SK-N-SH treated with all-trans-retinoic acid at 6 μM for 48 hours (cell line): ENCODE data around the gene EVX1.

Experiments
- ATAC-seq: fragments of 200-7000 bp; cut with Tn5 transposase; 3 replicates; pipeline ENCODE4 v1.9.1; 2020; ENCODE audit warnings: mild to moderate bottlenecking, moderate library complexity
- CREB5 ChIP-seq: fragments of 250-450 bp; sonication (Bioruptor Pico); IDR thresholded peaks from 2 replicates; pipeline ENCODE4 v1.5.1; 2020; ENCODE audit warnings: low read depth, mild to moderate bottlenecking, moderate library complexity
- CSDC2 ChIP-seq: fragments of 250-450 bp; sonication (Bioruptor Pico); IDR thresholded peaks from 2 replicates; pipeline ENCODE4 v1.5.0; 2020; ENCODE audit warnings: mild to moderate bottlenecking, moderate library complexity
- ESRRG ChIP-seq: fragments of 250-450 bp; sonication (Bioruptor Pico); IDR thresholded peaks from 2 replicates; pipeline ENCODE4 v1.6.1; 2021; ENCODE audit warnings: mild to moderate bottlenecking
- GLIS3 ChIP-seq: fragments of 250-450 bp; sonication (Bioruptor Pico); IDR thresholded peaks from 2 replicates; pipeline ENCODE4 v1.5.0; 2020; ENCODE audit warnings: mild to moderate bottlenecking, moderate library complexity
- ISL1 ChIP-seq: fragments of 250-450 bp; sonication (Bioruptor Pico); IDR thresholded peaks from 2 replicates; pipeline ENCODE4 v2.1.2; 2022; ENCODE audit warnings: mild to moderate bottlenecking, moderate library complexity
- OSR1 ChIP-seq: fragments of 250-450 bp; sonication (Bioruptor Pico); IDR thresholded peaks from 2 replicates; pipeline ENCODE4 v1.8.0; 2022; ENCODE audit warnings: moderate library complexity, mild to moderate bottlenecking, inconsistent platforms
- RARB ChIP-seq: fragments of 250-450 bp; sonication (Bioruptor Pico); IDR thresholded peaks from 2 replicates; pipeline ENCODE4 v1.8.0; 2021; ENCODE audit warnings: mild to moderate bottlenecking, moderate library complexity
- TCF4 ChIP-seq: fragments of 250-450 bp; sonication (Bioruptor Pico); IDR thresholded peaks from 2 replicates; pipeline ENCODE4 v1.8.0; 2021; ENCODE audit warnings: mild to moderate bottlenecking, moderate library complexity, borderline replicate concordance
- TOX ChIP-seq: fragments of 250-450 bp; sonication (Bioruptor Pico); IDR thresholded peaks from 2 replicates; pipeline ENCODE4 v1.8.0; 2021; ENCODE audit warnings: mild to moderate bottlenecking, moderate library complexity, borderline replicate concordance
- TSHZ2 ChIP-seq: fragments of 250-450 bp; sonication (Bioruptor Pico); IDR thresholded peaks from 2 replicates; pipeline ENCODE4 v1.5.0; 2020; ENCODE audit warnings: mild to moderate bottlenecking, moderate library complexity
- ZFP3 ChIP-seq: fragments of 250-450 bp; sonication (Bioruptor Pico); IDR thresholded peaks from 2 replicates; pipeline ENCODE4 v1.5.0; 2020; ENCODE audit warnings: mild to moderate bottlenecking, moderate library complexity
- ZFP30 ChIP-seq: fragments of 450-650 bp; formaldehyde crosslinking; IDR thresholded peaks from 2 replicates; pipeline ENCODE4 v1.5.0; 2022; ENCODE audit warnings: mild to moderate bottlenecking, moderate library complexity
- ZNF565 ChIP-seq: fragments of 450-650 bp; formaldehyde crosslinking; conservative IDR thresholded peaks from 2 replicates; pipeline ENCODE4 v1.5.0; 2020; ENCODE audit warnings: low read depth, mild to moderate bottlenecking, moderate library complexity
- ZNF70 ChIP-seq: fragments of 450-650 bp; formaldehyde crosslinking; IDR thresholded peaks from 2 replicates; pipeline ENCODE4 v1.5.0; 2020; ENCODE audit warnings: mild to moderate bottlenecking, moderate library complexity
- TF ChIP-seq, protein P1 (sequence below): fragments of 250-450 bp; sonication (Bioruptor Pico); IDR thresholded peaks from 2 replicates; pipeline ENCODE4 v1.5.1; 2021; ENCODE audit warnings: mild to moderate bottlenecking, moderate library complexity
- TF ChIP-seq, protein P2 (sequence below): fragments of 250-450 bp; sonication (Bioruptor Pico); IDR thresholded peaks from 2 replicates; pipeline ENCODE4 v1.8.0; 2020; ENCODE audit warnings: mild to moderate bottlenecking, moderate library complexity, borderline replicate concordance
- TF ChIP-seq, protein P3 (sequence below): fragments of 250-450 bp; sonication (Bioruptor Pico); IDR thresholded peaks from 2 replicates; pipeline ENCODE4 v1.8.0; 2021; ENCODE audit warnings: low read depth, mild to moderate bottlenecking, moderate library complexity, borderline replicate concordance

The EVX1 gene

GRCh38 chr7:27203365-27203953 is 39.1 kb upstream of the EVX1 start:
- ATAC-seq: no peak
- TF ChIP-seq CSDC2 (no peak), RARB (CRISPR knock-in tag) (no peak), TSHZ2 (CRISPR knock-in tag) (no peak), TCF4 (CRISPR knock-in tag) (no peak), ESRRG (CRISPR knock-in tag) (no peak)
- TF ChIP-seq, protein P1, sequence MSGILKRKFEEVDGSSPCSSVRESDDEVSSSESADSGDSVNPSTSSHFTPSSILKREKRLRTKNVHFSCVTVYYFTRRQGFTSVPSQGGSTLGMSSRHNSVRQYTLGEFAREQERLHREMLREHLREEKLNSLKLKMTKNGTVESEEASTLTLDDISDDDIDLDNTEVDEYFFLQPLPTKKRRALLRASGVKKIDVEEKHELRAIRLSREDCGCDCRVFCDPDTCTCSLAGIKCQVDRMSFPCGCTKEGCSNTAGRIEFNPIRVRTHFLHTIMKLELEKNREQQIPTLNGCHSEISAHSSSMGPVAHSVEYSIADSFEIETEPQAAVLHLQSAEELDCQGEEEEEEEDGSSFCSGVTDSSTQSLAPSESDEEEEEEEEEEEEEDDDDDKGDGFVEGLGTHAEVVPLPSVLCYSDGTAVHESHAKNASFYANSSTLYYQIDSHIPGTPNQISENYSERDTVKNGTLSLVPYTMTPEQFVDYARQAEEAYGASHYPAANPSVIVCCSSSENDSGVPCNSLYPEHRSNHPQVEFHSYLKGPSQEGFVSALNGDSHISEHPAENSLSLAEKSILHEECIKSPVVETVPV (CRISPR knock-in tag): no peak
- TF ChIP-seq, protein P2, sequence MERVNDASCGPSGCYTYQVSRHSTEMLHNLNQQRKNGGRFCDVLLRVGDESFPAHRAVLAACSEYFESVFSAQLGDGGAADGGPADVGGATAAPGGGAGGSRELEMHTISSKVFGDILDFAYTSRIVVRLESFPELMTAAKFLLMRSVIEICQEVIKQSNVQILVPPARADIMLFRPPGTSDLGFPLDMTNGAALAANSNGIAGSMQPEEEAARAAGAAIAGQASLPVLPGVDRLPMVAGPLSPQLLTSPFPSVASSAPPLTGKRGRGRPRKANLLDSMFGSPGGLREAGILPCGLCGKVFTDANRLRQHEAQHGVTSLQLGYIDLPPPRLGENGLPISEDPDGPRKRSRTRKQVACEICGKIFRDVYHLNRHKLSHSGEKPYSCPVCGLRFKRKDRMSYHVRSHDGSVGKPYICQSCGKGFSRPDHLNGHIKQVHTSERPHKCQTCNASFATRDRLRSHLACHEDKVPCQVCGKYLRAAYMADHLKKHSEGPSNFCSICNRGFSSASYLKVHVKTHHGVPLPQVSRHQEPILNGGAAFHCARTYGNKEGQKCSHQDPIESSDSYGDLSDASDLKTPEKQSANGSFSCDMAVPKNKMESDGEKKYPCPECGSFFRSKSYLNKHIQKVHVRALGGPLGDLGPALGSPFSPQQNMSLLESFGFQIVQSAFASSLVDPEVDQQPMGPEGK (CRISPR knock-in tag): no peak
- TF ChIP-seq, protein P3, sequence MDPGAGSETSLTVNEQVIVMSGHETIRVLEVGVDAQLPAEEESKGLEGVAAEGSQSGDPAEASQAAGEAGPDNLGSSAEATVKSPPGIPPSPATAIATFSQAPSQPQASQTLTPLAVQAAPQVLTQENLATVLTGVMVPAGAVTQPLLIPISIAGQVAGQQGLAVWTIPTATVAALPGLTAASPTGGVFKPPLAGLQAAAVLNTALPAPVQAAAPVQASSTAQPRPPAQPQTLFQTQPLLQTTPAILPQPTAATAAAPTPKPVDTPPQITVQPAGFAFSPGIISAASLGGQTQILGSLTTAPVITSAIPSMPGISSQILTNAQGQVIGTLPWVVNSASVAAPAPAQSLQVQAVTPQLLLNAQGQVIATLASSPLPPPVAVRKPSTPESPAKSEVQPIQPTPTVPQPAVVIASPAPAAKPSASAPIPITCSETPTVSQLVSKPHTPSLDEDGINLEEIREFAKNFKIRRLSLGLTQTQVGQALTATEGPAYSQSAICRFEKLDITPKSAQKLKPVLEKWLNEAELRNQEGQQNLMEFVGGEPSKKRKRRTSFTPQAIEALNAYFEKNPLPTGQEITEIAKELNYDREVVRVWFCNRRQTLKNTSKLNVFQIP: no peak

GRCh38 chr7:27203964-27204594 is 38.5 kb upstream of the EVX1 start:
- ATAC-seq: no peak
- TF ChIP-seq ZNF70 (CRISPR knock-in tag): no peak
- TF ChIP-seq ESRRG (CRISPR knock-in tag): no peak
- no peak for TF ChIP-seq ZNF565 (CRISPR knock-in tag)
- TF ChIP-seq ZFP30 (CRISPR knock-in tag): no peak
- TF ChIP-seq GLIS3 (CRISPR knock-in tag): no peak
- TF ChIP-seq TOX (CRISPR knock-in tag): no peak
- TF ChIP-seq OSR1 (CRISPR knock-in tag): no peak
- no peak for TF ChIP-seq TCF4 (CRISPR knock-in tag)
- no peak for TF ChIP-seq TSHZ2 (CRISPR knock-in tag)
- TF ChIP-seq ISL1 (CRISPR knock-in tag): no peak
- no peak for TF ChIP-seq CREB5
- TF ChIP-seq, protein P1 (CRISPR knock-in tag): no peak
- TF ChIP-seq, protein P3: no peak
- no peak for TF ChIP-seq ZFP3
